ENCODE data around the gene TAOK3.

TAOK3 gene

DNA sequence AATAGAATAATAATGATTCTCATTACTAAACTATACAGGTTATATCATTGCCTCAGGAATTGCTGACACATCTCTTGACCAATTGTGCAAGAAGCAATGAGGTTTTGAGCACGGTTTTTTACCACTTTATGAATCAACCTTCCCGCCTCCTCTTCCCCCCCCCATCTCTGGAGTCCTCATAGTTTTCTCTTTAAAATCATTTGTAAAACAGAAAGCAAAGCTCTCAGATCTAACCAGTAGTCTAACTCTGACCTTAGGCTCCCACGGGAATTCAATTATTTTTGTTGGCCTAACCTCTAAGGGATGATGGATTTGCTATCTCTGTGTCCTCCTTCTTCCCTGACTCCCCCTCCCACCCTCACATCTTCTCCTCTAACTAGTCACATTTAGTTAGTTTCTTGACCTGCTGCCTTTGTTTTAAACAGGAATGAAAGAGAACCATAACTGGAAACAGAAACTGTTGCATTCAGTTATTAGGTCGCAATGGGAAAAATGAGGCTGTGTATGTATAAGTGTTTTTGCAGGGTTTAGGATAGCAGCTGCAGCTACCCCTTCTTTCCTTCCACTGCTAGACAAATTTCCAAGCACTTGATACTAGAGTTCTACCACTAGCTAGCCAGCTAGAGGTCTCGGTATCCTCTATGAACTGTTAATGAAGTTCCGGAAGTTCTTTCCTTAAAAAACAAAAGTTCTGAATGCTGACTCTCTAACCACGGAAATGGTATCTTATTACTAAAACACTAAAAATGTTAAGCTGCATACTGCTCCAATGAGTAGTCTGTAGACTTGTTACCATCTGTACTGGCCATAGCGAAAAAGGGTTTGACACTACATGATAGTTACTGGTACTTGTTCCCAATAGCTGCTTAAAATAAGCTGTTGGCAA, 65.4 kb downstream of the TAOK3 start:
- no peak for DNase-seq
- no peak overlapping the region for H3K4me3 ChIP-seq (ENCODE audit: insufficient read depth, low read depth, low read length, poor library complexity, severe bottlenecking)
- no peaks in the 10 kb centered on the region for H3K36me3 ChIP-seq (ENCODE audit: control insufficient read depth, insufficient read depth, low read length)
- H3K27ac ChIP-seq (ENCODE audit: insufficient read depth, low read length, poor library complexity, severe bottlenecking): no peak overlapping the region
- peaks cover 3% of the 10 kb centered on the region for H3K4me1 ChIP-seq (ENCODE audit: control insufficient read depth, insufficient read depth, low read length, poor library complexity, severe bottlenecking)
- no peaks in the 10 kb centered on the region for H3K27me3 ChIP-seq (replicated peaks; ENCODE audit: control insufficient read depth, insufficient read depth, low read length, poor library complexity, severe bottlenecking)
- H3K9me3 ChIP-seq (ENCODE audit: control insufficient read depth, low read length): no peaks in the 10 kb centered on the region

DNA sequence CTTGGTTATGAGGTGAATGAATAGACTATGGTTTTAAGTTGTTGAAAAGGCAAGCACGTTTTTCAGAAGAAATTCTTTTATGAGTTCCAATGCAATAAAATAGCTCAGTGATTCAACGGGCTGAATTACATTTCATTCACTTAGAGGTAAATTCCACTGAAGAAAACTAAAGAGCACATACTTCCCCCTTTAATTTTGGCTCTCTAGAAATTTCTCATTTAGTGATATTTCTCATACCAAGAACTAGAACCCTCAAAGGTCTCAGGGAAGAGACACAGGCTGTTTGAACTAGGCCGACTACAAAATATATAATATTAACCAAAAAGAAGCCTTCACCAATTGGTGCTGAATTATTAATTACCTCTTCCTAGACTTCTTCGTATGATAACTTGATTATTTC, 68.6 kb downstream of the TAOK3 start:
- DNase-seq: no peak
- H3K9me3 ChIP-seq (ENCODE audit: control insufficient read depth, low read length): no peaks in the 10 kb centered on the region
- H3K4me3 ChIP-seq (ENCODE audit: insufficient read depth, low read depth, low read length, poor library complexity, severe bottlenecking): no peak overlapping the region
- H3K36me3 ChIP-seq (ENCODE audit: control insufficient read depth, insufficient read depth, low read length): no peaks in the 10 kb centered on the region
- peaks cover 3% of the 10 kb centered on the region for H3K4me1 ChIP-seq (ENCODE audit: control insufficient read depth, insufficient read depth, low read length, poor library complexity, severe bottlenecking)
- H3K27ac ChIP-seq (ENCODE audit: insufficient read depth, low read length, poor library complexity, severe bottlenecking): no peak overlapping the region
- no peaks in the 10 kb centered on the region for H3K27me3 ChIP-seq (replicated peaks; ENCODE audit: control insufficient read depth, insufficient read depth, low read length, poor library complexity, severe bottlenecking)

DNA sequence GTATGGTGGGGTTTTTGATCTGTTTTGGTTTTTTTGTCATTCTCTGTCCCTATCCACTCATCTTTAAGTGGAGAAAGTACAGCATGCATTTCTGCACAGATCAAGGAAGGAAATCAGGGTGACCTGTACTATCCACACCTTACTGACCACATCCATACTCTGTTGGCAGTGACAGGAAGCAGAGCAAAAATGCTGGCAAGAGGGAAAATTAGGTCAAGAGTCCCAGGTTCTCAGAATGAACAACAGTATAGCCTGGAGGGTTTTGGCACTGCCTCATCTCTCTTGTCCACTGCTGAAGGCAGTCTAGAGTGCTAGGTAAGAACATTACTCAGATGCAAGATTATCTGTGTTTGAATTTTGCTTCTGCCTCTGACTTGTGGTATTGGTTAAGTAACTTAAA, 70.7 kb downstream of the TAOK3 start:
- no peaks in the 10 kb centered on the region for H3K9me3 ChIP-seq (ENCODE audit: control insufficient read depth, low read length)
- peaks cover 3% of the 10 kb centered on the region for H3K4me1 ChIP-seq (ENCODE audit: control insufficient read depth, insufficient read depth, low read length, poor library complexity, severe bottlenecking)
- no peak for DNase-seq
- H3K4me3 ChIP-seq (ENCODE audit: insufficient read depth, low read depth, low read length, poor library complexity, severe bottlenecking): no peak overlapping the region
- no peak overlapping the region for H3K27ac ChIP-seq (ENCODE audit: insufficient read depth, low read length, poor library complexity, severe bottlenecking)
- no peaks in the 10 kb centered on the region for H3K27me3 ChIP-seq (replicated peaks; ENCODE audit: control insufficient read depth, insufficient read depth, low read length, poor library complexity, severe bottlenecking)
- H3K36me3 ChIP-seq (ENCODE audit: control insufficient read depth, insufficient read depth, low read length): no peaks in the 10 kb centered on the region

DNA sequence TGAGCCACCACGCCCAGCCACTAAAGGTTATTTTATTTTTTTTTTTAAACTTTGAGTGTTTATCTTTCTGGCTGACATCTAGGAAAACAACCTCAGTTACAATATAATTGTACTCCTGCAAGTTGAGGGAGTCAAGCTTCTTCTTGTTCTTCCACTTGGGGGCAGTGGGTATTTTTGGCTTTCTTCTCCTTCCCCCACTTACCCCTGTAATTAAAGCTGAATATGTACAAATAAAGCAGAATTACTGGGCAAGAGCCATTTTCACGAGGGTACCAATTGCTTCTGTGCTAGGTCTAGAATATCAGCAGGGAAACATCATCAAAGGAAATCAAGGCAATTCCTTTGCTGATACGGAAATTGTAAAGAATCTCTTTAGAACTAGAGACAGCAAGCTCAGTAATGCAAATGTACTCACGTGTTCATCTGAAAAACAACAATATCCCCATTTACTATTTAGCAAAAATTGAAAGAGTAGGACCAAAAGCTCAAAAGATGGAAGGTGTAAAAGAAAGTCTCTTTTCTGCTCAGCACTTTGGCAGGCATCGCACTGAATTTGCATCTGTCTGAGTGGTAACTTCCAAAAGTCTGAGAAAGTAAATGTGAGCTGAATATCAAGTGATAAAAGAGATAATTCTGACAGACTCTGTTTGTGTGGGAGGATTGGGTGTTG, 72.8 kb downstream of the TAOK3 start:
- Histone ChIP-seq H3K9me3 (ENCODE audit: control insufficient read depth, low read length) (no peaks in the 10 kb centered on the region), H3K4me1 (ENCODE audit: control insufficient read depth, insufficient read depth, low read length, poor library complexity, severe bottlenecking) (no peaks in the 10 kb centered on the region), H3K36me3 (ENCODE audit: control insufficient read depth, insufficient read depth, low read length) (no peaks in the 10 kb centered on the region), H3K27ac (ENCODE audit: insufficient read depth, low read length, poor library complexity, severe bottlenecking) (no peak overlapping the region), H3K27me3 (replicated peaks; ENCODE audit: control insufficient read depth, insufficient read depth, low read length, poor library complexity, severe bottlenecking) (no peaks in the 10 kb centered on the region), H3K4me3 (ENCODE audit: insufficient read depth, low read depth, low read length, poor library complexity, severe bottlenecking) (no peak overlapping the region)
- DNase-seq: no peak

DNA sequence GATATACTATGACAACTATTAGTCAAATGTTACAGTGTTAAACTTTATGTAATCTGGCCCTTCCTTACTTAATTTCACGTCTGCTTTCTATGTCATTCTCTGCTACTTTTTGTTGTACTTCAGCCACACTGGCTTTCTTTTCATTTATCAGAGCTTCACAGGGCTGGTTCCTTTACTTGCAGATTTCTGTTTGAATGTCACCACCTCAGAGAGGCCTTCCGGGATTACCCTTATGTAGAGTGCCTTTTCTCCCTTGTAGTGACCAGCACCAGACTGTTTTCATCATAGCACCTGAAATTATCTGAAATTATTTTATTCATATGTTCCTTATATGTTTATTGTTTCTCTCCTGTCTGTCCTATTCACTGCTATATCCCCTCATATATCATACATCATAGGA, 75.4 kb downstream of the TAOK3 start:
- Histone ChIP-seq H3K9me3 (ENCODE audit: control insufficient read depth, low read length) (no peaks in the 10 kb centered on the region), H3K27ac (ENCODE audit: insufficient read depth, low read length, poor library complexity, severe bottlenecking) (no peak overlapping the region)
- DNase-seq: no peak

DNA sequence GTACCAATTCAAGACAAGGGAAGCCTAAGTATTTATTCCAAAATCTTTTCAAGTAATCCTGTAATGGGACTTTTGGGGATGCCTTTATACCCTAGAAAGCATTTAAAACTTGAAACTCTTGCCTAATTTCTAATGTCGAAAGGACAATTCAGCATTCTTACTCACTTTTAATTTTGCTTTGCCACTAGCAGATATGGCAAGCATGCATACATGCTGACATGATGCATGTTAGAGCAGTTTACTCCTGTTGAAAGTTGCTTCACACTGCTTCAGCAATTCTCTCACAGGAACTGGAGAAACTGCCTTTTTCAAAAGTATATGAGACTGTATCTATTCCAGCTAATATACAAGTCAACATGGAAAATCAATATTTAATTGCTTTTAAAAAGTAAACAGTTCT, 79.9 kb downstream of the TAOK3 start:
- Histone ChIP-seq H3K4me3 (ENCODE audit: insufficient read depth, low read depth, low read length, poor library complexity, severe bottlenecking) (no peak overlapping the region), H3K36me3 (ENCODE audit: control insufficient read depth, insufficient read depth, low read length) (peaks cover 8% of the 10 kb centered on the region), H3K4me1 (ENCODE audit: control insufficient read depth, insufficient read depth, low read length, poor library complexity, severe bottlenecking) (no peaks in the 10 kb centered on the region), H3K27ac (ENCODE audit: insufficient read depth, low read length, poor library complexity, severe bottlenecking) (no peak overlapping the region), H3K9me3 (ENCODE audit: control insufficient read depth, low read length) (no peaks in the 10 kb centered on the region), H3K27me3 (replicated peaks; ENCODE audit: control insufficient read depth, insufficient read depth, low read length, poor library complexity, severe bottlenecking) (no peaks in the 10 kb centered on the region)
- no peak for DNase-seq

More for the DNA sequence above, 75.4 kb downstream of the TAOK3 start:
- Histone ChIP-seq H3K4me1 (ENCODE audit: control insufficient read depth, insufficient read depth, low read length, poor library complexity, severe bottlenecking) (no peaks in the 10 kb centered on the region), H3K27me3 (replicated peaks; ENCODE audit: control insufficient read depth, insufficient read depth, low read length, poor library complexity, severe bottlenecking) (no peaks in the 10 kb centered on the region), H3K36me3 (ENCODE audit: control insufficient read depth, insufficient read depth, low read length) (peaks cover 8% of the 10 kb centered on the region), H3K4me3 (ENCODE audit: insufficient read depth, low read depth, low read length, poor library complexity, severe bottlenecking) (no peak overlapping the region)

DNA sequence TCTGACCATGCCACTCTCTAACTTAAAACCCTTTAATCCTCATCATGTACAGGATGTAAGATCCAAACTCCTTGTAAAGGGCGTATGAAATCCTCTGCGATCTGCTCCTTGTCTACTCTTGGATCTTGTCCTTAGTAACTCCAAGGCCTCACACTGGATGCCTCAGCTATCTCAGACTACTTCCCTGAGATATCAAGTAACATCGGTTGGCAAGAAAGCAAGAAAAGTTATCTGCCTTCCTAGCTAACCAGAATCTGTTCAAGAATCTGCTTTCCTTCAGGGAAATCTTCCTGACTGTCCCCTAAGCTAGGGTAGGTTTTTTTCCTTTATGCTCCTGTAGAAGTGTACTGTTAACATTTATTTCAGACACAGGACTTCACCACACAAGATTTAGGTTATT, 82.6 kb downstream of the TAOK3 start:
- Histone ChIP-seq H3K36me3 (ENCODE audit: control insufficient read depth, insufficient read depth, low read length) (peaks cover 8% of the 10 kb centered on the region), H3K9me3 (ENCODE audit: control insufficient read depth, low read length) (no peaks in the 10 kb centered on the region), H3K4me1 (ENCODE audit: control insufficient read depth, insufficient read depth, low read length, poor library complexity, severe bottlenecking) (no peaks in the 10 kb centered on the region), H3K27me3 (replicated peaks; ENCODE audit: control insufficient read depth, insufficient read depth, low read length, poor library complexity, severe bottlenecking) (no peaks in the 10 kb centered on the region), H3K27ac (ENCODE audit: insufficient read depth, low read length, poor library complexity, severe bottlenecking) (no peak overlapping the region), H3K4me3 (ENCODE audit: insufficient read depth, low read depth, low read length, poor library complexity, severe bottlenecking) (no peak overlapping the region)
- DNase-seq: no peak

DNA sequence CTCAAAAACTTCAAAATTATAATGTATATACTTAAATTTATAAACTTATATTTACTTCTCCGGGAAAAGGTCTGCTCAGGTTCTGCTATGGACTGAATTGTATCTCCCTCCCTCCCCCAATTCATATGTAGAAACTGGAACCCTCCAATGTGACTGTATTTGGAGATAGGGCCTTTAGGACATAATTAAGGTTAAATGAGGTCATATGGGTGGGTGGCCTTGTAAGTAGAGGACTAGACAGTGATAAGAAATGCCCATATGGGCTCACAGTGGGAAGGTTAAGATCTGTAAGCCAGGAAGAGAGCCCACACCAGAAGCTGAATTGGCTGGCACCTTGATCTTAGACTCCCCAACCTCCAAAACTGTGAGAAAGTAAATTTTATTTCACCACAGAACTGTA, 84.5 kb downstream of the TAOK3 start:
- no peak overlapping the region for H3K27ac ChIP-seq (ENCODE audit: insufficient read depth, low read length, poor library complexity, severe bottlenecking)
- DNase-seq: no peak
- H3K27me3 ChIP-seq (replicated peaks; ENCODE audit: control insufficient read depth, insufficient read depth, low read length, poor library complexity, severe bottlenecking): no peaks in the 10 kb centered on the region
- peaks cover 3% of the 10 kb centered on the region for H3K36me3 ChIP-seq (ENCODE audit: control insufficient read depth, insufficient read depth, low read length)
- H3K9me3 ChIP-seq (ENCODE audit: control insufficient read depth, low read length): no peaks in the 10 kb centered on the region
- H3K4me1 ChIP-seq (ENCODE audit: control insufficient read depth, insufficient read depth, low read length, poor library complexity, severe bottlenecking): no peaks in the 10 kb centered on the region
- no peak overlapping the region for H3K4me3 ChIP-seq (ENCODE audit: insufficient read depth, low read depth, low read length, poor library complexity, severe bottlenecking)

DNA sequence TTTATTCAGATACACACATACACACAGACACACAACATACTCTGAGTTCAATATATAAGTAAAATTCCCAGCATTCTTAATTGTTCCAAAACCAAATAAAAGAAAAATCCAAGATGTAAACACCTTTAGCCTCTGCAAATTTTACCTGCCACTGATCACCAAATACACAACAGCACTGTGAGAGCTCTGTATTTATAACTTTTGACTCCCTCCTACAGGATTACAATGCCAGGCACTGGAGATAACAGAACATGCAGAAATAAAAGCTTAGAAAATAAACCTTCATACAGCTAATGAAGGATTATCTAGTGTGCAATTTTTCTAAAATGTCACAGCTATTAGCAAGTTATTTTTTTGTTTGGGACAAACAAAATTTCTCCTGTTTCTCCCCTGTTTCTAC, 85.0 kb downstream of the TAOK3 start:
- peaks cover 3% of the 10 kb centered on the region for H3K36me3 ChIP-seq (ENCODE audit: control insufficient read depth, insufficient read depth, low read length)
- H3K4me1 ChIP-seq (ENCODE audit: control insufficient read depth, insufficient read depth, low read length, poor library complexity, severe bottlenecking): no peaks in the 10 kb centered on the region
- H3K27ac ChIP-seq (ENCODE audit: insufficient read depth, low read length, poor library complexity, severe bottlenecking): no peak overlapping the region
- DNase-seq: no peak
- no peaks in the 10 kb centered on the region for H3K9me3 ChIP-seq (ENCODE audit: control insufficient read depth, low read length)
- H3K4me3 ChIP-seq (ENCODE audit: insufficient read depth, low read depth, low read length, poor library complexity, severe bottlenecking): no peak overlapping the region
- H3K27me3 ChIP-seq (replicated peaks; ENCODE audit: control insufficient read depth, insufficient read depth, low read length, poor library complexity, severe bottlenecking): no peaks in the 10 kb centered on the region

DNA sequence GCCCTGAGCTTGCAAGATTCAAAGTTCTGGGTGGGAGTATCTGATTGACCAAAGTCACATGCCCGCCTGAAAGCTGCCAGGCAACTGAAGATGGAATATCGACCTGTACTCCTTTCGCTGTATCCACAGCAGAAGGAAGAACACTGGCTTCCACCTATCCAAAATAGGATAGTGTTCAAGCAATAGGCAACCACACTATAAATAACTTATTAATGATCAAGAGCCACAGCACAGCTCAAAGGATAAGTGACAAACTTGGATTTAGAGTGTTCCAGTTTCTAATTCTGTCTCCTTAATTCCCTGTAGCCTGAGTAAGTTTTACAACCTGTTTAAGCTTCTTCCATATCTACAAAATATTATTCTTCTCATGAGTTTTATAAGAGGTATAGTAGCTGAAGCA, 89.9 kb downstream of the TAOK3 start:
- no peak overlapping the region for H3K4me3 ChIP-seq (ENCODE audit: insufficient read depth, low read depth, low read length, poor library complexity, severe bottlenecking)
- no peak overlapping the region for H3K27ac ChIP-seq (ENCODE audit: insufficient read depth, low read length, poor library complexity, severe bottlenecking)
- H3K36me3 ChIP-seq (ENCODE audit: control insufficient read depth, insufficient read depth, low read length): peaks cover 8% of the 10 kb centered on the region
- H3K27me3 ChIP-seq (replicated peaks; ENCODE audit: control insufficient read depth, insufficient read depth, low read length, poor library complexity, severe bottlenecking): no peaks in the 10 kb centered on the region
- no peaks in the 10 kb centered on the region for H3K9me3 ChIP-seq (ENCODE audit: control insufficient read depth, low read length)
- no peaks in the 10 kb centered on the region for H3K4me1 ChIP-seq (ENCODE audit: control insufficient read depth, insufficient read depth, low read length, poor library complexity, severe bottlenecking)
- DNase-seq: no peak

Measured in effector memory CD4-positive, alpha-beta T cell (primary cell).